Osteoblast (primary cell): ENCODE data around the gene DENND1A. TPM values are rescaled to one million over a fixed set of nuclear protein-coding genes. Genes with fewer than 3 reads are reported as not detected.
A peak's percentile ranks its signal among the peaks of the same experiment; 100 is the strongest.

Experiments
- DNase-seq: peaks from one replicate; pipeline ENCODE4 v3.0.0; 2011; ENCODE audit warnings: low spot score, mixed read lengths; ENCODE audit not compliant: insufficient read length; ENCODE audit errors: missing footprints
- H2AFZ ChIP-seq: 2 replicates; pipeline ENCODE4 v1.6.0; 2011; ENCODE audit warnings: mild to moderate bottlenecking, low read length
- H3K27ac ChIP-seq: 2 replicates; pipeline ENCODE4 v1.5.1; 2011; ENCODE audit warnings: mild to moderate bottlenecking, low read depth, low read length, moderate library complexity
- H3K27me3 ChIP-seq: 2 replicates; pipeline ENCODE4 v1.6.0; 2012; ENCODE audit warnings: mild to moderate bottlenecking, control low read depth, inconsistent platforms, low read length, moderate library complexity; ENCODE audit not compliant: insufficient read depth
- H3K36me3 ChIP-seq: 2 replicates; pipeline ENCODE4 v1.5.1; 2011; ENCODE audit warnings: mild to moderate bottlenecking, low read length, control low read depth, moderate library complexity; ENCODE audit not compliant: insufficient read depth
- H3K4me1 ChIP-seq: 2 replicates; pipeline ENCODE4 v1.5.1; 2011; ENCODE audit warnings: mild to moderate bottlenecking, low read length, control low read depth, moderate library complexity; ENCODE audit not compliant: insufficient read depth
- H3K4me2 ChIP-seq: 2 replicates; pipeline ENCODE4 v1.6.0; 2011; ENCODE audit warnings: mild to moderate bottlenecking, low read length; ENCODE audit not compliant: insufficient read depth
- H3K4me3 ChIP-seq: fragments of 200-600 bp; sonication (generic); 3 replicates; pipeline ENCODE4 v1.5.1; 2012; ENCODE audit warnings: mild to moderate bottlenecking, low read length, inconsistent platforms; ENCODE audit not compliant: insufficient read depth
- H3K79me2 ChIP-seq: 2 replicates; pipeline ENCODE4 v1.6.0; 2012; ENCODE audit warnings: mild to moderate bottlenecking, low read length, control low read depth, inconsistent platforms; ENCODE audit not compliant: insufficient read depth
- H3K9me3 ChIP-seq: 2 replicates; pipeline ENCODE4 v1.5.1; 2011; ENCODE audit warnings: low read depth, low read length, control low read depth
- H4K20me1 ChIP-seq: 2 replicates; pipeline ENCODE4 v1.6.0; 2012; ENCODE audit warnings: mild to moderate bottlenecking, low read length, control low read depth; ENCODE audit not compliant: insufficient read depth
- total RNA-seq: library from RNA; depleted of rRNA; stranded (reverse); fragments of >200 nt; gene quantifications from 2 replicates; pipeline ENCODE4 v1.2.3, GENCODE V29; 2012
- TF ChIP-seq, protein P1 (sequence below): IDR thresholded peaks from 2 replicates; pipeline ENCODE4 v1.5.1; 2011; ENCODE audit warnings: mild to moderate bottlenecking, low read depth, low read length, moderate library complexity; ENCODE audit errors: extremely low read depth

The DENND1A gene
- total RNA-seq, 1 donor = 14.1 TPM

DNA sequence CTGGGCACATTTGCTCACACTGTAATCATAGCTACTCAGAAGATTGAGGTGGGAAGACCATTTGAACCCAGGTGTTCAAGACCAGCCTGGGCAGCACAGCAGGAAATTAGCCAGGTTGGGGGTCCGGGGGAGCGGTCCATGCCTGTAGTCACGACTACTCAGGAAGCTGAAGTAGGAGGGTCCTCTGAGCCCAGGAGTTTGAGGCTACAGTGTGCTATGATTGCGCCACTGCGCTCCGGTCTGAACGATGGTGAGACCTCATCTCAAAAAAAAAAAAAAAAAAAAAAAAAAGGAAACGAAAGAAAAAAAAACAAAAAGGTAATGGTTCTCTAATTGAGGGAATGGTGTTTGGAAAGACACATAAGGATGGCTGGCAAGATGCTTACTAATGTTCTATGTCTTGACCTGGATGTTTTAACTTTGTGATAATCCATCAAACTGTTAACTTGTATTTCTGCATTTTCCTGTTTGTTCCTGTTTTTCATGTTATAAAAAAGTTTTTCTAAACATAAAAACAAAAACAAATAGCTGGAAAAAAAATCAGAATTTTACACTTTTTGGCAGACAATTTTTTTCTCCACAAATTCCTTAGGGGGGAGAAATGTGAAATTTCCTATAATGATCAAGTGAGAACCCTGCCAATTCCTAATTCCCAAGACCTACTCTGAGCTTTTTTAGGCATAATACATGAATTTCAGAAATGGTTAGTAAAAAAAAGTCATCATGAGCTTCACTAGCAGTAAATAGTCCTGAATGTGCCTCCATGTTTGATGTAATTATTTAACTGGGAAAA, 96.9 kb downstream of the DENND1A start:
- Histone ChIP-seq H3K4me3 (no peak overlapping the region), H3K27me3 (no peaks in the 10 kb centered on the region), H3K79me2 (no peaks in the 10 kb centered on the region), H4K20me1 (no peaks in the 10 kb centered on the region), H2AFZ (no peak overlapping the region), H3K4me1 (peaks cover 5% of the 10 kb centered on the region), H3K4me2 (no peak overlapping the region), H3K36me3 (no peaks in the 10 kb centered on the region), H3K27ac (no peak overlapping the region), H3K9me3 (peaks cover 4% of the 10 kb centered on the region)
- TF ChIP-seq, protein P1, sequence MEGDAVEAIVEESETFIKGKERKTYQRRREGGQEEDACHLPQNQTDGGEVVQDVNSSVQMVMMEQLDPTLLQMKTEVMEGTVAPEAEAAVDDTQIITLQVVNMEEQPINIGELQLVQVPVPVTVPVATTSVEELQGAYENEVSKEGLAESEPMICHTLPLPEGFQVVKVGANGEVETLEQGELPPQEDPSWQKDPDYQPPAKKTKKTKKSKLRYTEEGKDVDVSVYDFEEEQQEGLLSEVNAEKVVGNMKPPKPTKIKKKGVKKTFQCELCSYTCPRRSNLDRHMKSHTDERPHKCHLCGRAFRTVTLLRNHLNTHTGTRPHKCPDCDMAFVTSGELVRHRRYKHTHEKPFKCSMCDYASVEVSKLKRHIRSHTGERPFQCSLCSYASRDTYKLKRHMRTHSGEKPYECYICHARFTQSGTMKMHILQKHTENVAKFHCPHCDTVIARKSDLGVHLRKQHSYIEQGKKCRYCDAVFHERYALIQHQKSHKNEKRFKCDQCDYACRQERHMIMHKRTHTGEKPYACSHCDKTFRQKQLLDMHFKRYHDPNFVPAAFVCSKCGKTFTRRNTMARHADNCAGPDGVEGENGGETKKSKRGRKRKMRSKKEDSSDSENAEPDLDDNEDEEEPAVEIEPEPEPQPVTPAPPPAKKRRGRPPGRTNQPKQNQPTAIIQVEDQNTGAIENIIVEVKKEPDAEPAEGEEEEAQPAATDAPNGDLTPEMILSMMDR = no peak
- no peak for DNase-seq

DNA sequence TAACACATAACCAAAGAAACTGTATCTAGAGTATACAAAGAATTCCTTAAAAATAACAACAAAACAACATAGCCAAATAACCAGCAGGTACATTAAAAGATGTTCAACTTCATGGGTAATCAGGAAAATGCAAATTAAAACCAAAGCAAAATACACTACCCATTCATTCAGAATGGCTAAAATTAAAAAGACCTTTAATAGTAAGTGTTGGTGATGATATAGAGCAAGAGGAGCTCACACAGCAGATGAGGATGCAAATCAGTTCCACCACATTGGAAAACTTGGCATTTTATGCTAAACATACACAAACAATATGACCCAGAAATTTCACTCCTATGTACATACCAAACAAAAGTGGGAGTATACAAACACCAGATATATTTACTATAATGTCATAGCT, 97.8 kb downstream of the DENND1A start:
- no peak for DNase-seq
- no peaks in the 10 kb centered on the region for H4K20me1 ChIP-seq
- peaks cover 5% of the 10 kb centered on the region for H3K4me1 ChIP-seq

DNA sequence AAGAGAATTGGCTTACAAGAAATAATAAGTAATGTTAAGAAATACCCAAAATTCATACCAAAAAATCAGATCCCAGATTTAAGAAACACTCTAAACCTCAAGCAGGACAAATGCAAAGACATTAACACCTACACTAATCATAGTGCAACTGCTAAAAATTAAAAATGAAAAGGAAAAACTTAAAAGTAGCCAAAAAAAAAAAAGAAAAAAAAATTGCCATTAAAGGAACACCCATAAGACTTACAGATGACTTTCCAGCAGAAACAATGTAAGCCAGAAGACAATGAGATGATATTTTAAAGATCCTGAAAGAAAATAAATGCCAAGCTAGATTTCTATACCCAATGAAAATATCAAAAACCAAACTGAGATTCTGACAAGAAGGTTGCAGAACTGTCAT, 101.5 kb downstream of the DENND1A start:
- H3K4me1 ChIP-seq = no peaks in the 10 kb centered on the region
- no peak for DNase-seq
- H3K36me3 ChIP-seq = no peaks in the 10 kb centered on the region
- no peak overlapping the region for H3K4me2 ChIP-seq
- H4K20me1 ChIP-seq = no peaks in the 10 kb centered on the region
- H3K79me2 ChIP-seq = no peaks in the 10 kb centered on the region
- H3K27me3 ChIP-seq = no peaks in the 10 kb centered on the region
- no peak overlapping the region for H2AFZ ChIP-seq
- H3K9me3 ChIP-seq = peaks cover 4% of the 10 kb centered on the region
- no peak overlapping the region for H3K27ac ChIP-seq
- H3K4me3 ChIP-seq = no peak overlapping the region
- TF ChIP-seq, protein P1 = no peak

More for the DNA sequence above, 97.8 kb downstream of the DENND1A start:
- Histone ChIP-seq H3K9me3 (peaks cover 4% of the 10 kb centered on the region), H3K27ac (no peak overlapping the region), H3K4me2 (no peak overlapping the region), H3K4me3 (no peak overlapping the region), H3K36me3 (no peaks in the 10 kb centered on the region), H3K79me2 (no peaks in the 10 kb centered on the region), H3K27me3 (no peaks in the 10 kb centered on the region), H2AFZ (no peak overlapping the region)
- TF ChIP-seq, protein P1 = no peak

DNA sequence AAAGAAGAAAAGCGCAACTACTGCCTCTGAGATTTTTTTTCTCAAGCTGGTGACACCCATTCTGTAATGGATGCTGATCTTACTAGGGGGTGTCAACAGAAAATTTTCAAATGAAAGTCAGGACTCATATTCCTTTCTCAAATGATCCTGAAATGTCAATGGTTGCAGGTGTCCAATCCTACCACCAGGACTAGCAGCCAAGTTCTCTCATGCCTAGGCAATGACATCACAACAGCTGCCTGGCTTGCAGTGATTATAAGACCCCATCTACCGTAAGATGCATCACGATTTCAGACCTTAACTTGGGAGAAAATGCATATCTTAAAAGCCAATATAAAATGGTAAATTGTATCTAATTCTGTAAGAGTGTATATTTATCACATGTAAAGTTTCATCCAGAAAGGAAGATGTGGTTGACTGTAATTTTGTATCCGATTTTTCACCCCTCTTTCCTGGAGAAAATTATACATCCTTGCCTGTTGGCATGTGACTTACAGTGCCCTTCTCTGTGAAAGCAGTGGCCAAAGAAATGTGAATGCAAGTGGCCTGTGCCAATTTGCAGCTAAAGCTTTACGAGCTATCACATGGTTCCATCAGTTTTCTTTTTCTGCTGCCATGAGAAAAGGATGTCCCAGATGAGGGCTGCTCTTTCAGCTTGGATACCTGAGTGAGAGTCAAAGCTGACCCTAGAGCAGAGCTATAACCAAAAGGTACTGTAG, 104.4 kb downstream of the DENND1A start:
- H3K4me3 ChIP-seq = no peak overlapping the region
- no peaks in the 10 kb centered on the region for H3K27me3 ChIP-seq
- TF ChIP-seq, protein P1 = peak; percentile 22
- H3K79me2 ChIP-seq = no peaks in the 10 kb centered on the region
- H3K4me2 ChIP-seq = no peak overlapping the region
- no peaks in the 10 kb centered on the region for H4K20me1 ChIP-seq
- no peak for DNase-seq
- H2AFZ ChIP-seq = no peak overlapping the region
- H3K27ac ChIP-seq = no peak overlapping the region
- H3K4me1 ChIP-seq = peaks cover 2% of the 10 kb centered on the region
- no peaks in the 10 kb centered on the region for H3K36me3 ChIP-seq
- H3K9me3 ChIP-seq = peaks cover 4% of the 10 kb centered on the region
